ENCODE results near the gene ERCC6L. TPM values are rescaled to one million over a fixed set of nuclear protein-coding genes. Genes with fewer than 3 reads are reported as not detected.
"Not testable (repeated sequence)": the region's sequence is repeated elsewhere in the genome, so short reads cannot be mapped to it uniquely, and the experiment has no call there.

ERCC6L gene
- total RNA-seq, 1 donor from 2014 or later, result not detected

GRCh38 chrX:72176981-72177380 is 61.8 kb downstream of the ERCC6L start:
- DNase-seq (ENCODE audit: low read depth), result no peak

DNA sequence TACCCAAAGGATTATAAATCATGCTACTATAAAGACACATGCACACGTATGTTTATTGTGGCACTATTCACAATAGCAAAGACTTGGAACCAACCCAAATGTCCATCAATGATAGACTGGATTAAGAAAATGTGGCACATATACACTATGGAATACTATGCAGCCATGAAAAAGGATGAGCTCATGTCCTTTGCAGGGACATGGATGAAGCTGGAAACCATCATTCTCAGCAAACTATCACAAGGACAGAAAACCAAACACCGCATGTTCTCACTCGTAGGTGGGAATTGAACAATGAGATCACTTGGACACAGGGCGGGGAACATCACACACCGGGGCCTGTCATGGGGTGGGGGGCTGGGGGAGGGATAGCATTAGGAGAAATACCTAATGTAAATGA is 62.5 kb downstream of the ERCC6L start:
- DNase-seq (ENCODE audit: low read depth), result not testable (repeated sequence)

DNA sequence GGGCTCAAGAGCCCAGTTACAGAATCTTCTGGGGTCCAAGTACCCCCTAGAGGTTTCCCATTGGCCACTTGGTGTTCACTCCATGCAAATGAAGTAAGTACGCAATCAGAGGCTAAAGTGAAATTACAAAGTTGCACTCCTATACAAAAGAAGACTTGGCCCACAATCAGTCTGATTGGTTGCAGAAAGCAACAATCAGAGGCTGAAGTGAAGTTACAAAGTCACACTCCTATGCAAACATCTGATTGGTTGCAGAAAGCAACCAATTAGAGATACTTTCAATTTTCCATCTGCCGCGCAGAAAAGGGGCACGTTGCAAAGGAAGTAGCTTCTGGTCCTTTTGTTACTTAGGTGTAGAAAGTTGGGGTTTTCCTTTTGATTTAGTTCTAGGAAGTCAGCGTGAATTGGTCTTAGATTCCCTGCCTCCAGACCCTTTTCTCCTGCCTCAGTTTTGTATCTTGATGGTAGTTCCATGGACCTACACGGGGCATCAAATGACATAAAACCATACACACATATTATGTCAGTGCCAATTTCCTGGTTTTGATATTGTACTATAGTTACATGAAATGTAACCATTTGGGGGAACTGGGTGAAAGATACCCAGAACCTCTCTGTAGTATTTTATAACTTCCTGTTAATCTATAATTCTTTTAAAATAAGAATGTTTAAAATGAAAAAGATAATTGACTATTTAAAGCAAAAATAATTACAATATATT is 69.7 kb downstream of the ERCC6L start:
- DNase-seq (ENCODE audit: low read depth), result no peak

DNA sequence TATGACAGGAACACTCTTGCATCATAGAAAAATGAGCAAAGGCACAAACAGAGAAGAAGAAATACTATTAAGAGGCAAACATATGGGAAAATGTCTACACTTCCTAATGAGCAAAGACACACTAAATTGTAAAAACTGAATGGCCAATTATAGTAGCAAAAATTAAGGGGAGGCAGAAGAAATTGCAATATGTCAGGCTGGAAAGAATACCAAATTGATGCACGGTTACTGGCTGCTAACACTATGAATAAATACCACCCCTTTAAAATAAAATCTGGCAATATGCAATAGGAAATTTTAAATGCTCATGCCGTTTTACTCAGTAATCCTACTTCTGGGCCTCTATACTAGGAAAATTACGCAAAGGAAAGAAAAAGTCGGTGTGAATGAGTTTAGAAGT is 73.3 kb downstream of the ERCC6L start:
- no peak for DNase-seq (ENCODE audit: low read depth)

GRCh38 chrX:72159769-72160168 is 79.1 kb downstream of the ERCC6L start:
- no peak for DNase-seq (ENCODE audit: low read depth)

- DNase-seq (ENCODE audit: low read depth), result no peak
Measured at GRCh38 chrX:72158773-72159172, 80.1 kb downstream of the ERCC6L start.

Other genes with a start within 250 kb of the ERCC6L start
- gene RTL5, start 107.1 kb downstream of the ERCC6L start, total RNA-seq, result 1.1 and 1.7 TPM in 2 replicates
- 4.9 and 6.6 TPM in 2 replicates for gene PIN4, start 57.3 kb downstream of the ERCC6L start, total RNA-seq
- 598 and 693 TPM in 2 replicates for gene RPS4X, start 38.2 kb upstream of the ERCC6L start, total RNA-seq
- gene CITED1, start 66.9 kb upstream of the ERCC6L start, total RNA-seq, result 1.5 and 1.7 TPM in 2 replicates

All from myocyte (in vitro differentiated cells).